Upper lobe of left lung (tissue), 6 donors: Measurements from ENCODE around the gene HRH1. TPM values are rescaled to one million over a fixed set of nuclear protein-coding genes. Genes with fewer than 3 reads are reported as not detected.
"Not testable (repeated sequence)": the region's sequence is repeated elsewhere in the genome, so short reads cannot be mapped to it uniquely, and the experiment has no call there.

Source experiments
- ATAC-seq, 2 donors: fragments of 200-7000 bp; cut with Tn5 transposase; one replicate each; pipeline ENCODE4 v1.9.1; 2022; ENCODE audit warnings: mild to moderate bottlenecking in 2 of 2, moderate library complexity in 2 of 2; ENCODE audit not compliant: low FRiP score in 2 of 2
- DNase-seq, 2 donors: peaks; one replicate each; pipeline ENCODE4 v3.0.0-alpha.2; 2019 to 2020
- H3K27ac ChIP-seq, 4 donors: fragments of 200-600 bp; sonication (generic); one replicate each; pipeline ENCODE4 v1.5.1; 2016 to 2019
- H3K27me3 ChIP-seq, 4 donors: fragments of 200-600 bp; sonication (generic); one replicate each; pipeline ENCODE4 v1.5.1; 2017 to 2019
- H3K36me3 ChIP-seq, 4 donors: fragments of 200-600 bp; sonication (generic); one replicate each; pipeline ENCODE4 v1.5.1; 2016 to 2019
- H3K4me1 ChIP-seq, 4 donors: fragments of 200-600 bp; sonication (generic); one replicate each; pipeline ENCODE4 v1.5.1; 2018 to 2019
- H3K4me3 ChIP-seq, 4 donors: fragments of 200-600 bp; sonication (generic); one replicate each; pipeline ENCODE4 v1.5.1; 2017 to 2019; ENCODE audit warnings: mild to moderate bottlenecking in 2 of 4, moderate library complexity in 1 of 4
- H3K9me3 ChIP-seq, 4 donors: fragments of 200-600 bp; sonication (generic); one replicate each; pipeline ENCODE4 v1.5.1; 2018 to 2019
- CTCF ChIP-seq, 6 experiments: fragments of 450-650 bp in 4 of 6; fragments of 200-600 bp in 2 of 6; sonication (generic) in 2 of 6; IDR thresholded peaks; one replicate each; pipeline ENCODE4 v1.5.1; 2016 to 2019; ENCODE audit warnings: antibody characterized with exemption in 6 of 6
- EP300 ChIP-seq, 4 donors: sonication (generic); formaldehyde crosslinking; IDR thresholded peaks; one replicate each; pipeline ENCODE4 v1.5.1; 2017; ENCODE audit warnings: antibody characterized with exemption in 4 of 4, control low read depth in 2 of 4
- POLR2A ChIP-seq, 4 donors: fragments of 450-650 bp; IDR thresholded peaks; one replicate each; pipeline ENCODE4 v1.5.1; 2016 to 2017; ENCODE audit warnings: antibody characterized with exemption in 4 of 4, mild to moderate bottlenecking in 2 of 4
- POLR2AphosphoS5 ChIP-seq, 2 donors: sonication (generic); formaldehyde crosslinking; IDR thresholded peaks; one replicate each; pipeline ENCODE4 v1.5.1; 2017; ENCODE audit warnings: antibody characterized with exemption in 2 of 2
- WGBS, 2 donors: methylation state at CpG; one replicate each; pipeline ENCODE4 v1.1.5; 2017 to 2018; 5-methylcytosine and 5-hydroxymethylcytosine counted together
- total RNA-seq, 6 donors: library from RNA; depleted of rRNA in 4 of 6; stranded (reverse); fragments of >200 nt in 4 of 6; gene quantifications; one replicate each; pipeline versions ENCODE4 v1.1.0 to v1.2.1, GENCODE V29; 2016 to 2021
- donor health status: DM: no; HTN: no; CAD: no; lungs with moderate emphysema.
- donor health status: DM: no; HTN: yes; CAD: no; lungs with severe emphysema.

Gene HRH1
- total RNA-seq, 6 donors from 2014 or later = 2.9 to 13.4 (median 3.7) TPM

- 83 to 86% methylated on average over 1 of the region's 1 CpG for WGBS, 2 donors
- no peaks in the 10 kb centered on the region for H3K27me3 ChIP-seq
- no peaks in the 10 kb centered on the region for H3K36me3 ChIP-seq
- TF ChIP-seq EP300 (IDR thresholded peaks at IDR 0.05) (no peak), POLR2AphosphoS5 (IDR thresholded peaks at IDR 0.05) (no peak), CTCF (IDR thresholded peaks at IDR 0.05) (no peak), POLR2A (IDR thresholded peaks at IDR 0.05) (no peak)
- DNase-seq (no peak), ATAC-seq (no peak)
- H3K27ac ChIP-seq = no peak overlapping the region
- peaks cover 0 to 17% (median 9%) of the 10 kb centered on the region in 4 donors for H3K4me1 ChIP-seq
- no peak overlapping the region for H3K4me3 ChIP-seq
- H3K9me3 ChIP-seq = no peaks in the 10 kb centered on the region
Measured at GRCh38 chr3:11214451-11214978, 60.2 kb downstream of the HRH1 start.

- peak overlapping the region in 1 of 4 donors; percentile 20 for H3K27ac ChIP-seq
- H3K27me3 ChIP-seq, H3K9me3 ChIP-seq, H3K4me1 ChIP-seq, DNase-seq, H3K36me3 ChIP-seq, H3K4me3 ChIP-seq: not testable (repeated sequence)
- peak in 1 of 2 donors; percentile 28 for ATAC-seq
- 62 to 68% methylated on average over 6 of the region's 6 CpGs for WGBS, 2 donors
Measured at GRCh38 chr3:11217370-11217769, 63.1 kb downstream of the HRH1 start.

- Histone ChIP-seq H3K27ac (no peak overlapping the region), H3K4me1 (peaks cover 4 to 14% (median 9%) of the 10 kb centered on the region in 4 donors), H3K27me3 (no peaks in the 10 kb centered on the region), H3K36me3 (no peaks in the 10 kb centered on the region), H3K9me3 (no peaks in the 10 kb centered on the region), H3K4me3 (no peak overlapping the region)
- TF ChIP-seq POLR2AphosphoS5 (IDR thresholded peaks at IDR 0.05) = no peak
- TF ChIP-seq POLR2A (IDR thresholded peaks at IDR 0.05) = no peak
- TF ChIP-seq EP300 (IDR thresholded peaks at IDR 0.05) = no peak
- TF ChIP-seq CTCF (IDR thresholded peaks at IDR 0.05) = no peak
- ATAC-seq (no peak), DNase-seq (no peak)
- 82 to 92% methylated on average over 5 to 8 of the region's 8 CpGs for WGBS, 2 donors
Measured at GRCh38 chr3:11220230-11220629, 65.9 kb downstream of the HRH1 start.

- H3K9me3 ChIP-seq = no peaks in the 10 kb centered on the region
- TF ChIP-seq CTCF (IDR thresholded peaks at IDR 0.05) (peak in 1 of 6 experiments; percentile 7), POLR2AphosphoS5 (IDR thresholded peaks at IDR 0.05) (no peak)
- DNase-seq (no peak), ATAC-seq (no peak)
- no peaks in the 10 kb centered on the region for H3K36me3 ChIP-seq
- peaks cover 7 to 29% (median 18%) of the 10 kb centered on the region in 4 donors for H3K4me1 ChIP-seq
- WGBS, 2 donors = 57 to 61% methylated on average over 3 of the region's 3 CpGs
- H3K27me3 ChIP-seq = no peaks in the 10 kb centered on the region
- H3K4me3 ChIP-seq = no peak overlapping the region
- H3K27ac ChIP-seq = no peak overlapping the region
Measured at GRCh38 chr3:11221818-11222415, 67.6 kb downstream of the HRH1 start.

- ATAC-seq = no peak
Measured at GRCh38 chr3:11224010-11224409, 69.7 kb downstream of the HRH1 start.

More at GRCh38 chr3:11224010-11224409, 69.7 kb downstream of the HRH1 start:
- no peaks in the 10 kb centered on the region for H3K27me3 ChIP-seq
- WGBS, 2 donors = 70 to 90% methylated on average over 3 of the region's 3 CpGs
- no peaks in the 10 kb centered on the region for H3K36me3 ChIP-seq
- peaks cover 7 to 36% (median 14%) of the 10 kb centered on the region in 4 donors for H3K4me1 ChIP-seq
- H3K9me3 ChIP-seq = no peaks in the 10 kb centered on the region
- no peak overlapping the region for H3K4me3 ChIP-seq
- no peak for TF ChIP-seq POLR2AphosphoS5 (IDR thresholded peaks at IDR 0.05)
- TF ChIP-seq CTCF (IDR thresholded peaks at IDR 0.05) = no peak
- no peak for TF ChIP-seq POLR2A (IDR thresholded peaks at IDR 0.05)
- TF ChIP-seq EP300 (IDR thresholded peaks at IDR 0.05) = no peak
- peak overlapping the region in 2 of 4 donors; percentile 2 to 81 for H3K27ac ChIP-seq
- no peak for DNase-seq
